Spleen (tissue), 11 donors: ENCODE data around the gene HGD. TPM values are rescaled to one million over a fixed set of nuclear protein-coding genes. Genes with fewer than 3 reads are reported as not detected.

ENCODE experiments used
- DNase-seq: peaks from one replicate; pipeline ENCODE4 v3.0.0-alpha.2; 2020
- H3K27ac ChIP-seq, 8 donors: fragments of 200-600 bp; sonication (generic) in 7 of 8; 1 replicate in 4 of 8; 2 replicates in 4 of 8; pipeline versions ENCODE4 v1.5.0 to v1.8.0; 2016 to 2021; ENCODE audit warnings: inconsistent platforms in 4 of 8, mild to moderate bottlenecking in 4 of 8, moderate library complexity in 1 of 8
- H3K27me3 ChIP-seq, 7 donors: fragments of 200-600 bp; sonication (generic) in 6 of 7; replicated peaks in 1 of 7; 1 replicate in 4 of 7; 2 replicates in 3 of 7; pipeline versions ENCODE4 v1.5.0 to v1.8.0; 2016 to 2021; ENCODE audit warnings: inconsistent platforms in 3 of 7, mild to moderate bottlenecking in 1 of 7
- H3K36me3 ChIP-seq, 6 donors: fragments of 200-600 bp; sonication (generic) in 5 of 6; 1 replicate in 4 of 6; 2 replicates in 2 of 6; pipeline versions ENCODE4 v1.5.0 to v1.8.0; 2016 to 2021; ENCODE audit warnings: inconsistent platforms in 2 of 6
- H3K4me1 ChIP-seq, 6 donors: fragments of 200-600 bp; sonication (generic) in 5 of 6; 1 replicate in 3 of 6; 2 replicates in 3 of 6; pipeline versions ENCODE4 v1.5.0 to v1.8.0; 2016 to 2021; ENCODE audit warnings: inconsistent platforms in 3 of 6
- H3K4me3 ChIP-seq, 8 donors: fragments of 200-600 bp; sonication (generic) in 7 of 8; 1 replicate in 4 of 8; 2 replicates in 4 of 8; pipeline versions ENCODE4 v1.5.0 to v1.8.0; 2016 to 2021; ENCODE audit warnings: inconsistent platforms in 4 of 8, mild to moderate bottlenecking in 4 of 8, moderate library complexity in 2 of 8
- H3K9me3 ChIP-seq, 8 donors: fragments of 200-600 bp; sonication (generic) in 7 of 8; 1 replicate in 4 of 8; 2 replicates in 4 of 8; pipeline versions ENCODE4 v1.5.0 to v1.8.0; 2016 to 2021; ENCODE audit warnings: inconsistent platforms in 4 of 8
- CTCF ChIP-seq, 11 experiments: fragments of 200-600 bp in 7 of 11; fragments of 450-650 bp in 4 of 11; sonication (generic) in 4 of 11; IDR thresholded peaks in 8 of 11; conservative IDR thresholded peaks in 3 of 11; 1 replicate in 7 of 11; 2 replicates in 4 of 11; pipeline versions ENCODE4 v1.4.0 to v1.8.0; 2016 to 2021; ENCODE audit warnings: antibody characterized with exemption in 11 of 11, inconsistent platforms in 4 of 11, mild to moderate bottlenecking in 1 of 11
- POLR2A ChIP-seq, 3 donors: fragments of 450-650 bp; IDR thresholded peaks; one replicate each; pipeline ENCODE4 v1.5.1; 2017; ENCODE audit warnings: antibody characterized with exemption in 3 of 3, mild to moderate bottlenecking in 1 of 3
- POLR2AphosphoS5 ChIP-seq, 3 donors: sonication (generic); formaldehyde crosslinking; IDR thresholded peaks; one replicate each; pipeline ENCODE4 v1.5.1; 2017; ENCODE audit warnings: antibody characterized with exemption in 3 of 3
- WGBS, 5 donors: extraction: QIAGEN DNeasy Blood & Tissue Kit in 3 of 5; methylation state at CpG; one replicate each; pipeline versions ENCODE4 v1.1.5 to v1.1.7; 2013 to 2018; 5-methylcytosine and 5-hydroxymethylcytosine counted together
- intact Hi-C: fragments of 100-400 bp; cut with DNase I; formaldehyde crosslinking; loops from one replicate; pipeline ENCODE4 v1.15.0; 2023; ENCODE audit warnings: low total_unique reads
- polyA plus RNA-seq, 3 donors: library from polyadenylated mRNA; stranded (reverse); fragments of 200-250 nt; gene quantifications; one replicate each; pipeline ENCODE4 v1.2.1, GENCODE V29; 2013
- total RNA-seq, 7 donors: library from RNA; depleted of rRNA in 3 of 7; stranded (reverse); fragments of >200 nt in 3 of 7; fragmentation: NEBNext Ultra II Directional in 4 of 7; extraction: Animal tissue kit (Norgen Biotek cat#: 25700) in 4 of 7; gene quantifications; one replicate each; pipeline versions ENCODE4 v1.1.0 to v1.2.1, GENCODE V29; 2016 to 2021
- donor health status: healthy with polysubstance abuse.
- donor health status: DM: no; HTN: no; CAD: no; lungs with moderate emphysema.
- donor health status: DM: no; HTN: no; CAD: no.
- donor health status: Bipolar disorder and iron deficiency.
- donor health status: healthy.
- donor health status: DM: no; HTN: no; CAD: no.
- donor health status: DM: yes; HTN: yes; CAD: no.

HGD gene
- total and polyA plus RNA-seq, 10 donors, result 0.17 to 2.8 (median 0.83) TPM; not detected in 1

DNA sequence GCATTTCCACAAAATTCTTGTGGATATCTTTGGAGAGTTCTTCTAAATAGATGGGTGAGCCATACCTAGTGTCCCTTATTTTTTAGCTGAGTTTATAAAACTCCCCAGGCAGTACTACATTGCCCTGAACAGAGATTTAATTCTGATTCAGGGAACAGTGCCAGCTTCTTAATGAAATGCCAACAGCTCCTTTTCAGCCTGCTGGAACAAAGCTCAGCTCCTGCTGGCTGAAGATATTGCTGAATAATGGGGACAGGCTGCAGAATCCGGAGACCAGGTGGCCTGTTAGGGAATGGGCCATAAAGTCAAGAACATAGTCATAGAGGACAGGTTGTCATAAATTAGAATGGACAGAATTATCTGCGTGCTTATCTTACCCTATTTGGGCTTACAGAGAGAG, 8.9 kb downstream of the HGD start:
- TF ChIP-seq POLR2AphosphoS5 (IDR thresholded peaks at IDR 0.05) (no peak), POLR2A (IDR thresholded peaks at IDR 0.05) (no peak), CTCF (IDR thresholded peaks at IDR 0.05 in 8 of 11, conservative IDR thresholded peaks at IDR 0.05 in 3 of 11) (no peak)
- DNase-seq, result no peak
- intact Hi-C loops, result no loop called here
- Histone ChIP-seq H3K4me3 (no peak overlapping the region), H3K36me3 (no peaks in the 10 kb centered on the region), H3K27ac (no peak overlapping the region), H3K4me1 (peaks cover 0 to 6% (median 3%) of the 10 kb centered on the region in 6 donors), H3K27me3 (no peaks in the 10 kb centered on the region), H3K9me3 (peaks cover 0 to 6% (median 0%) of the 10 kb centered on the region in 8 donors)
- 44 to 89% (median 78%) methylated on average over 2 of the region's 2 CpGs for WGBS, 5 donors

- H3K4me3 ChIP-seq, result no peak overlapping the region
- no peaks in the 10 kb centered on the region for H3K4me1 ChIP-seq
- H3K36me3 ChIP-seq, result no peaks in the 10 kb centered on the region
- DNase-seq, result no peak
- TF ChIP-seq CTCF (IDR thresholded peaks at IDR 0.05 in 8 of 11, conservative IDR thresholded peaks at IDR 0.05 in 3 of 11) (no peak), POLR2AphosphoS5 (IDR thresholded peaks at IDR 0.05) (no peak), POLR2A (IDR thresholded peaks at IDR 0.05) (no peak)
- 62 to 89% (median 84%) methylated on average over 2 of the region's 2 CpGs for WGBS, 5 donors
- intact Hi-C loops, result no loop called here
- no peaks in the 10 kb centered on the region for H3K27me3 ChIP-seq
- H3K27ac ChIP-seq, result no peak overlapping the region
- H3K9me3 ChIP-seq, result no peaks in the 10 kb centered on the region
Measured at GRCh38 chr3:120670576-120670975, 11.5 kb downstream of the HGD start.

DNA sequence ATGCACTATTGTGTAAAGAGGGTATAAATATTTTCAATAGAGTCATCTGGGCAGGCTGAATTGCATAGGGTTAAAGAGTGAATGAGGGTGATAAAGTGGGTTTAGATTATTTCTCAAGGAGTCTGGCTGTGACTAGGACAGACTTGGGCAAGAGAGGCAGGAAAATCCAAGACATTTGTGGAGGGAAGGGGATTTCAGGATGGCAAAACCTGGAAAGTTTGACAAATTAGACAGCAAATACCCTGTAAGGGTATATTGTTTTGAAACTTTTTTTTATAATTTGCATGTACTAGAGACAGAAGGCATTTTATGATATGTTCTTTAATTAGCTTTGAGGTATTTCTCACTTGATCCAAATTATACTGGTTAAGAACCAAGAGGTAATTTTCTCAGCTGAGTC, 17.1 kb downstream of the HGD start:
- no peak for DNase-seq
- Histone ChIP-seq H3K4me3 (no peak overlapping the region), H3K27me3 (no peaks in the 10 kb centered on the region), H3K27ac (no peak overlapping the region), H3K36me3 (no peaks in the 10 kb centered on the region), H3K4me1 (no peaks in the 10 kb centered on the region), H3K9me3 (no peaks in the 10 kb centered on the region)
- no peak for TF ChIP-seq POLR2AphosphoS5 (IDR thresholded peaks at IDR 0.05)
- intact Hi-C loops, result no loop called here

DNA sequence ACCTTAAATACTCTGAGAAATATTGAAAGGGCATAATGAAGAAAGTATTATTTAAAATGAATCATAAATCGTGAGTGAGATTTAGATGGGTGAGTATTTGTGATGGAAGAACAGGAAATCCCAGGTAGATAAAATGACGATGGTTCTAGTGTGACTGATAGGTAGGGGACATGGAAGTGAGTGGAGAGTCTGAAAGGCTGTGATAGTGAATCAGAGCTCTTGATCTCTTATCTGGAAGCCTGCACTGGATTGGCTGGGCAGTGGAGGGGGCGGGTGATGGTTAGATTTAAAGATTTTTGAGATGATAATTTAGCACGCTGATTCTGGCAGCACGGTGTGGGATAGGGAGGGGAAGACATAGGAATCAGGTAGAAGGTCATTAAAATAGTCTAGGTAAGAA, 20.1 kb downstream of the HGD start:
- Histone ChIP-seq H3K4me3 (no peak overlapping the region), H3K9me3 (no peaks in the 10 kb centered on the region), H3K4me1 (peaks cover 0 to 5% (median 0%) of the 10 kb centered on the region in 6 donors), H3K27me3 (no peaks in the 10 kb centered on the region), H3K27ac (no peak overlapping the region), H3K36me3 (no peaks in the 10 kb centered on the region)
- intact Hi-C loops, result no loop called here
- 55 to 73% (median 62%) methylated on average over 5 of the region's 5 CpGs for WGBS, 5 donors
- TF ChIP-seq POLR2A (IDR thresholded peaks at IDR 0.05) (no peak), CTCF (IDR thresholded peaks at IDR 0.05 in 8 of 11, conservative IDR thresholded peaks at IDR 0.05 in 3 of 11) (no peak), POLR2AphosphoS5 (IDR thresholded peaks at IDR 0.05) (no peak)
- no peak for DNase-seq
